ENCODE results near the gene ABCG8.

DNA sequence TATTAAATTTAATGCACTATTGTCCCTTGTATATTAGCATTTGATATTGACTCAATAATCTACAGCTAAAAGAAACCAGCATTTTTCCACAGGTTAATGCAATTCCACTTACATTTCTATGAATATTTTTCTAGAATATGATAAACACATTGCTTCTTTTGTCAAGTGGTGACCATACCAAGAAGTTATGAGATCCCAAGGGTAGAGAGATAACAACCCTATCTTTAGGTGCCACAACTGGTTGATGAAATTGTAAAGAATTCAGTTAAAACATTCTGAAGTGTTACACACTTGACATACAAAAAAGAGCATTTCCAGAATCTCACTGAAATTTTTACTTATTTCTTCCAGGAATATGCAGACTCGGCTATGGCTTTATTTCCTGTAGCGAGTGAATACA is 56.0 kb downstream of the ABCG8 start:
- TF ChIP-seq, protein P1, sequence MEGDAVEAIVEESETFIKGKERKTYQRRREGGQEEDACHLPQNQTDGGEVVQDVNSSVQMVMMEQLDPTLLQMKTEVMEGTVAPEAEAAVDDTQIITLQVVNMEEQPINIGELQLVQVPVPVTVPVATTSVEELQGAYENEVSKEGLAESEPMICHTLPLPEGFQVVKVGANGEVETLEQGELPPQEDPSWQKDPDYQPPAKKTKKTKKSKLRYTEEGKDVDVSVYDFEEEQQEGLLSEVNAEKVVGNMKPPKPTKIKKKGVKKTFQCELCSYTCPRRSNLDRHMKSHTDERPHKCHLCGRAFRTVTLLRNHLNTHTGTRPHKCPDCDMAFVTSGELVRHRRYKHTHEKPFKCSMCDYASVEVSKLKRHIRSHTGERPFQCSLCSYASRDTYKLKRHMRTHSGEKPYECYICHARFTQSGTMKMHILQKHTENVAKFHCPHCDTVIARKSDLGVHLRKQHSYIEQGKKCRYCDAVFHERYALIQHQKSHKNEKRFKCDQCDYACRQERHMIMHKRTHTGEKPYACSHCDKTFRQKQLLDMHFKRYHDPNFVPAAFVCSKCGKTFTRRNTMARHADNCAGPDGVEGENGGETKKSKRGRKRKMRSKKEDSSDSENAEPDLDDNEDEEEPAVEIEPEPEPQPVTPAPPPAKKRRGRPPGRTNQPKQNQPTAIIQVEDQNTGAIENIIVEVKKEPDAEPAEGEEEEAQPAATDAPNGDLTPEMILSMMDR (IDR thresholded peaks at IDR 0.05): no peak
- no peak for TF ChIP-seq POLR2A (IDR thresholded peaks at IDR 0.05)
